ENCODE measurements around the gene TSSK6. TPM values are rescaled to one million over a fixed set of nuclear protein-coding genes. Genes with fewer than 3 reads are reported as not detected.

The TSSK6 gene
- total RNA-seq, 2 donors from 2014 or later: 2.1 to 2.6 TPM

- Histone ChIP-seq H3K9me3 (no peaks in the 10 kb centered on the region), H3K27me3 (no peaks in the 10 kb centered on the region), H3K4me1 (peaks cover 43% of the 10 kb centered on the region), H3K4me3 (no peak overlapping the region), H3K36me3 (replicated peaks in 1 of 2; ENCODE audit: insufficient read depth in 1 of 2, low read depth in 2 of 2) (peaks cover 5 to 21% of the 10 kb centered on the region in 2 donors), H3K27ac (no peak overlapping the region)
- intact Hi-C loops (cut with DNase I): loop anchor here (5.0 kb wide), 1 partner anchor 124 kb away; no protein-coding TSS in a partner anchor
- TF ChIP-seq POLR2A (IDR thresholded peaks at IDR 0.05) (no peak), CTCF (IDR thresholded peaks at IDR 0.05) (no peak)
- peak in 1 of 4 donors; percentile 43 for DNase-seq
- 60 to 70% methylated on average over 8 to 15 of the region's 15 CpGs for WGBS, 2 donors
- ATAC-seq: no peak
Observed at GRCh38 chr19:19491321-19492025, 23.9 kb downstream of the TSSK6 start.

- DNase-seq (peak; percentile 82 to 85 (median 82)), ATAC-seq (peak; percentile 73)
- Histone ChIP-seq H3K27me3 (no peaks in the 10 kb centered on the region), H3K27ac (peak overlapping the region; percentile 66 to 88 (median 77)), H3K4me3 (no peak overlapping the region), H3K36me3 (replicated peaks in 1 of 2; ENCODE audit: insufficient read depth in 1 of 2, low read depth in 2 of 2) (peaks cover 5 to 12% of the 10 kb centered on the region in 2 donors), H3K4me1 (peaks cover 48% of the 10 kb centered on the region), H3K9me3 (no peaks in the 10 kb centered on the region)
- TF ChIP-seq POLR2A (IDR thresholded peaks at IDR 0.05) (no peak), CTCF (IDR thresholded peaks at IDR 0.05) (peak; percentile 59 to 93 (median 90))
- WGBS, 2 donors: 19 to 20% methylated on average over 17 to 20 of the region's 20 CpGs
- intact Hi-C loops (cut with DNase I): loop anchor here (5.0 kb wide), 1 partner anchor 123 kb away; no protein-coding TSS in a partner anchor
Observed at GRCh38 chr19:19490214-19490968, 25.0 kb downstream of the TSSK6 start.

GRCh38 chr19:19489804-19490204 is 25.5 kb downstream of the TSSK6 start:
- 29 to 40% methylated on average over 7 to 9 of the region's 9 CpGs for WGBS, 2 donors
- peak in 2 of 4 donors; percentile 40 to 41 for DNase-seq
- Histone ChIP-seq H3K36me3 (replicated peaks in 1 of 2; ENCODE audit: insufficient read depth in 1 of 2, low read depth in 2 of 2) (peaks cover 4 to 12% of the 10 kb centered on the region in 2 donors), H3K27ac (peak overlapping the region; percentile 66 to 88 (median 77)), H3K4me3 (no peak overlapping the region), H3K4me1 (peaks cover 54% of the 10 kb centered on the region), H3K9me3 (no peaks in the 10 kb centered on the region), H3K27me3 (no peaks in the 10 kb centered on the region)
- TF ChIP-seq POLR2A (IDR thresholded peaks at IDR 0.05) (no peak), CTCF (IDR thresholded peaks at IDR 0.05) (no peak)
- intact Hi-C loops (cut with DNase I): loop anchor here (5.0 kb wide), 1 partner anchor 123 kb away; no protein-coding TSS in a partner anchor
- ATAC-seq: peak; percentile 12

- Histone ChIP-seq H3K9me3 (no peaks in the 10 kb centered on the region), H3K4me3 (no peak overlapping the region), H3K27me3 (no peaks in the 10 kb centered on the region), H3K4me1 (peaks cover 55% of the 10 kb centered on the region), H3K36me3 (replicated peaks in 1 of 2; ENCODE audit: insufficient read depth in 1 of 2, low read depth in 2 of 2) (peaks cover 0 to 6% of the 10 kb centered on the region in 2 donors), H3K27ac (peak overlapping the region; percentile 66 to 88 (median 77))
- 24 to 36% methylated on average over 12 to 14 of the region's 14 CpGs for WGBS, 2 donors
- TF ChIP-seq CTCF (IDR thresholded peaks at IDR 0.05) (no peak), POLR2A (IDR thresholded peaks at IDR 0.05) (peak in 2 of 3 donors; percentile 23 to 27)
- peak; percentile 74 for ATAC-seq
- DNase-seq: peak; percentile 70 to 89 (median 76)
- intact Hi-C loops (cut with DNase I): no loop called here
Observed at GRCh38 chr19:19488875-19489690, 26.3 kb downstream of the TSSK6 start.

Measured in body of pancreas (tissue), 4 donors.